Measurements from ENCODE around the gene MRPL57. TPM values are rescaled to one million over a fixed set of nuclear protein-coding genes. Genes with fewer than 3 reads are reported as not detected.
"Not testable (repeated sequence)": the region's sequence is repeated elsewhere in the genome, so short reads cannot be mapped to it uniquely, and the experiment has no call there.

The MRPL57 gene
- total RNA-seq, 3 donors from 2014 or later = 33.9 to 38.8 (median 36.4) TPM

- H3K9me3 ChIP-seq = no peaks in the 10 kb centered on the region
- no peaks in the 10 kb centered on the region for H3K27me3 ChIP-seq
- no peak for TF ChIP-seq POLR2AphosphoS5 (IDR thresholded peaks at IDR 0.05)
- TF ChIP-seq CTCF (IDR thresholded peaks at IDR 0.05) = no peak
- no peak for TF ChIP-seq POLR2A (IDR thresholded peaks at IDR 0.05)
- intact Hi-C loops (cut with DNase I; ENCODE audit: low total_unique reads) = no loop called here
- no peak overlapping the region for H3K27ac ChIP-seq
- DNase-seq (ENCODE audit: low spot score in 2 of 2) = no peak
- H3K4me3 ChIP-seq = no peak overlapping the region
- no peaks in the 10 kb centered on the region for H3K4me1 ChIP-seq
- H3K36me3 ChIP-seq = no peaks in the 10 kb centered on the region
Measured at GRCh38 chr13:21148557-21149258, 27.8 kb upstream of the MRPL57 start.

- Histone ChIP-seq H3K4me3 (no peak overlapping the region), H3K4me1 (no peaks in the 10 kb centered on the region), H3K27ac (no peak overlapping the region), H3K36me3 (no peaks in the 10 kb centered on the region), H3K9me3 (no peaks in the 10 kb centered on the region), H3K27me3 (no peaks in the 10 kb centered on the region)
- intact Hi-C loops (cut with DNase I; ENCODE audit: low total_unique reads) = no loop called here
- TF ChIP-seq POLR2A (IDR thresholded peaks at IDR 0.05) = no peak
- no peak for TF ChIP-seq POLR2AphosphoS5 (IDR thresholded peaks at IDR 0.05)
- no peak for TF ChIP-seq CTCF (IDR thresholded peaks at IDR 0.05)
- DNase-seq (ENCODE audit: low spot score in 2 of 2) = no peak
Measured at GRCh38 chr13:21149568-21149967, 26.9 kb upstream of the MRPL57 start.

- Histone ChIP-seq H3K36me3 (no peaks in the 10 kb centered on the region), H3K27me3 (no peaks in the 10 kb centered on the region), H3K27ac (no peak overlapping the region), H3K4me1 (no peaks in the 10 kb centered on the region), H3K4me3 (no peak overlapping the region), H3K9me3 (no peaks in the 10 kb centered on the region)
- intact Hi-C loops (cut with DNase I; ENCODE audit: low total_unique reads) = no loop called here
- TF ChIP-seq CTCF (IDR thresholded peaks at IDR 0.05) (no peak), POLR2A (IDR thresholded peaks at IDR 0.05) (no peak), POLR2AphosphoS5 (IDR thresholded peaks at IDR 0.05) (no peak)
- DNase-seq (ENCODE audit: low spot score in 2 of 2) = no peak
Measured at GRCh38 chr13:21150013-21150412, 26.4 kb upstream of the MRPL57 start.

- no peak for DNase-seq (ENCODE audit: low spot score in 2 of 2)
- Histone ChIP-seq H3K27me3 (no peaks in the 10 kb centered on the region), H3K4me1 (no peaks in the 10 kb centered on the region), H3K36me3 (no peaks in the 10 kb centered on the region), H3K9me3 (no peaks in the 10 kb centered on the region), H3K27ac (no peak overlapping the region), H3K4me3 (no peak overlapping the region)
- TF ChIP-seq POLR2A (IDR thresholded peaks at IDR 0.05) (no peak), POLR2AphosphoS5 (IDR thresholded peaks at IDR 0.05) (no peak), CTCF (IDR thresholded peaks at IDR 0.05) (no peak)
- intact Hi-C loops (cut with DNase I; ENCODE audit: low total_unique reads) = no loop called here
Measured at GRCh38 chr13:21152251-21152899, 24.1 kb upstream of the MRPL57 start.

GRCh38 chr13:21164631-21165030, 11.8 kb upstream of the MRPL57 start:
- Histone ChIP-seq H3K27ac (no peak overlapping the region), H3K4me3 (no peak overlapping the region), H3K9me3 (no peaks in the 10 kb centered on the region), H3K27me3 (no peaks in the 10 kb centered on the region), H3K36me3 (no peaks in the 10 kb centered on the region), H3K4me1 (no peaks in the 10 kb centered on the region)
- DNase-seq (ENCODE audit: low spot score in 2 of 2) = no peak
- intact Hi-C loops (cut with DNase I; ENCODE audit: low total_unique reads) = no loop called here
- no peak for TF ChIP-seq POLR2A (IDR thresholded peaks at IDR 0.05)
- TF ChIP-seq POLR2AphosphoS5 (IDR thresholded peaks at IDR 0.05) = no peak
- no peak for TF ChIP-seq CTCF (IDR thresholded peaks at IDR 0.05)

- H3K27ac ChIP-seq; H3K9me3 ChIP-seq; DNase-seq (ENCODE audit: low spot score in 2 of 2); H3K27me3 ChIP-seq; H3K4me1 ChIP-seq; H3K36me3 ChIP-seq; H3K4me3 ChIP-seq; intact Hi-C loops (cut with DNase I; ENCODE audit: low total_unique reads): not testable (repeated sequence)
Measured at GRCh38 chr13:21165606-21166005, 10.9 kb upstream of the MRPL57 start.

All from breast epithelium (tissue), 4 donors.